Stomach smooth muscle (tissue), 2 donors: Measurements from ENCODE around the gene PNRC2.
"Not testable (repeated sequence)": the region's sequence is repeated elsewhere in the genome, so short reads cannot be mapped to it uniquely, and the experiment has no call there.

ENCODE experiments used
- H3K27ac ChIP-seq: one replicate; pipeline ENCODE4 v1.7.0; 2013; ENCODE audit warnings: mild to moderate bottlenecking, low read length, inconsistent platforms
- H3K27me3 ChIP-seq, 2 donors: one replicate each; pipeline ENCODE4 v1.7.0; 2013; ENCODE audit warnings: low read length in 2 of 2; ENCODE audit not compliant: insufficient read depth in 2 of 2, control insufficient read depth in 1 of 2
- H3K36me3 ChIP-seq, 2 donors: one replicate each; pipeline ENCODE4 v1.7.0; 2013; ENCODE audit warnings: low read length in 2 of 2; ENCODE audit not compliant: control insufficient read depth in 2 of 2, insufficient read depth in 2 of 2
- H3K4me1 ChIP-seq: one replicate; pipeline ENCODE4 v1.7.0; 2013; ENCODE audit warnings: low read length; ENCODE audit not compliant: control insufficient read depth, insufficient read depth
- H3K4me3 ChIP-seq, 2 donors: one replicate each; pipeline ENCODE4 v1.7.0; 2013; ENCODE audit warnings: low read length in 2 of 2
- H3K9ac ChIP-seq, 2 donors: one replicate each; pipeline ENCODE4 v1.7.0; 2013; ENCODE audit warnings: low read length in 2 of 2, mild to moderate bottlenecking in 1 of 2
- H3K9me3 ChIP-seq, 2 donors: one replicate each; pipeline ENCODE4 v1.7.0; 2013; ENCODE audit warnings: low read length in 2 of 2; ENCODE audit not compliant: control insufficient read depth in 2 of 2
- donor health status: healthy.
- donor health status: Pancreatic carcinoma.

The PNRC2 gene

GRCh38 chr1:23953020-23953419 is 6.6 kb upstream of the PNRC2 start:
- Histone ChIP-seq H3K4me1 (peaks cover 4% of the 10 kb centered on the region), H3K4me3 (no peak overlapping the region), H3K9me3 (no peaks in the 10 kb centered on the region), H3K9ac (no peak overlapping the region), H3K27me3 (no peaks in the 10 kb centered on the region), H3K36me3 (no peaks in the 10 kb centered on the region), H3K27ac (no peak overlapping the region)

DNA sequence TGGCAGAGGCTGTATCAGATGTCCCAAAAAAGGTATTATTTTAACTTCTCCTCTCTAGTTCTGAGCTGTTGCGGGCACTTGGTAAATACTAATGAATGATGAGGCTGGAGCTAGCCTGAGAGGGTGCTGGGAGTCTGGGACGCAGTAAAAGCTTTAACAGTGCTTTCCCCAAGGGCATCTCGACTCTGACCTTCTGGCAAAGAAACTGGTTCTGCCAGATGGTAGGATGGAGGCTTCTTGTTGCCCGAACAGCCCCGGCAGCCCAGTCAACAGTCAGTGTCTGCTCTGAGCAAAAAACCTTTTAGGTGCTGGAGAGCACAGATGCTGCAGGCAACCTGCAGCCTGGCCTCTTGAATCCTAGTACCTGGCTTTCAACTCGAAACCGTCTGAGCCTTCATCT is 2.5 kb upstream of the PNRC2 start:
- Histone ChIP-seq H3K4me3 (peak overlapping the region in 1 of 2 donors; percentile 44), H3K36me3 (no peaks in the 10 kb centered on the region), H3K4me1 (peaks cover 10% of the 10 kb centered on the region), H3K9me3 (no peaks in the 10 kb centered on the region), H3K27ac (peak overlapping the region; percentile 0), H3K9ac (no peak overlapping the region), H3K27me3 (no peaks in the 10 kb centered on the region)

DNA sequence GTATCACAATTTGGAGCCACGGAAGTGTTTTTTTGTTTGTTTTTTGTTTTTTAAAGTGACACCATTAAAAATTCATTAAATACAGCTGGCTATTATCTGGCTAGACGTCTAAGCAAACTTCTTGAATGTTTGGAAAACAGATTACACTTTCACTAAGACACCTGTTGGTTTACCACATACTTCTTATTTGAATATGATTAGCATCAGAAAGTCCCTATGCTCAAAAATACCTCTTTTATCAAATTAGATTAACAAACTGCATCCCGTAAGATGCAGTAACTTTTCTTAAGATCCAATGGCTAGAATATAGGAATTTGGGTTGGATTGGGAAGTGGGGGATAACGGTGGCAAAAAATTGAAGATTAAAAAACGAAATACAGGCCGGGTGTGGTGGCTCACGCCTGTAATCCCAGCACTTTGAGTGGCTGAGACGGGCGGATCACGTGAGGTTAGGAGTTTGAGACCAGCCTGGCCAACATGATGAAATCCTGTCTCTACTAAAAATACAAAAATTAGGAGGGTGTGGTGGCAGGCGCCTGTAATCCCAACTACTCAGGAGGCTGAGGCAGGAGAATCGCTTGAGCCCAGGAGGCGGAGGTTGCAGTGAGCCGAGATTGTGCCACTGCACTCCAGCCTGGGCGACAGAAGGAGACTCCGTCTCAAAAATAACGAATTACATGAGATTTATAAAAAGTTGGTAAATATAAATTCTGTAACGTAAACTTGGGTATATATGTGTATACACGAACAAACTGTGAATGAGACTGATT is 1.4 kb upstream of the PNRC2 start:
- H3K9ac ChIP-seq, result peak overlapping the region; percentile 83 to 99
- peaks cover 10% of the 10 kb centered on the region for H3K4me1 ChIP-seq
- H3K36me3 ChIP-seq, H3K27me3 ChIP-seq, H3K9me3 ChIP-seq: not testable (repeated sequence)
- H3K4me3 ChIP-seq, result peak overlapping the region; percentile 86
- H3K27ac ChIP-seq, result peak overlapping the region; percentile 96

- Histone ChIP-seq H3K27me3 (no peaks in the 10 kb centered on the region), H3K9ac (peak overlapping the region; percentile 83 to 99), H3K9me3 (no peaks in the 10 kb centered on the region), H3K27ac (peak overlapping the region; percentile 96), H3K36me3 (no peaks in the 10 kb centered on the region), H3K4me1 (peaks cover 10% of the 10 kb centered on the region), H3K4me3 (peak overlapping the region; percentile 86)
Measured at GRCh38 chr1:23958810-23959460, 693 bp upstream of the PNRC2 start.

DNA sequence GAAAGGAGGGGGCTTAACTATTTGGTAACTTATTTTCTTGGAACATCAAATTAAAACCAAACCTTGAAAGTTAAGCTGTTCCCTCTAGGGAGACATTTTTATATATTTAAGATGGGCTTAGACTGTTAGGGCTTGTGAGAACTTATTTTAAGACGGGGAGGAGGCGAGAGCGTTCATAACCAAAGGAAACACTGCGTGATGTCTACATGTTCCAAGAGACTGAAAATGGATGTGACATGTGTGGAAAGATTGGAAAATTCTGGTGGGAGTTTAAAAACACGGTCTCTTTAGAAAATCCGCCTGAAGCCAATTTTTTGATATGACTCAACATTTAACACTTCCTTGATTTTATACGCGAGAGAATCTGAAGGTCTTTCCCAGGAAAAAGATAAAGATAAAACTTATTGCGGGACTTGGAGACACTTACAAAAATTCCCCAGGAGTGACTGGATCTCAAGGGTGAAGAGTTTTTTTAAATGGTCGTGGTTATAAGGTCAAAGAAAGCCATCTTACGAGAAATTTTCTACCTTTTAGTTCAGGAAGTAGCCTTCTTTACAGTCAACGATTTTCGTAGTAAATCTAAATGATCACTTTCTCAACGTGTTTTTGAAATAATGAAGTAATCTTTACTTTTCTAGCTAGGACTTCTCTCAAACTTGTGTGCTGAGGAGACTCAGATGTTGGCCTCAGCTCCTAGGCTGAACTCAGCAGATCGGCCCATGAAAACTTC is 828 bp downstream of the PNRC2 start:
- Histone ChIP-seq H3K4me3 (peak overlapping the region; percentile 86 to 99), H3K9me3 (no peaks in the 10 kb centered on the region), H3K9ac (peak overlapping the region; percentile 98 to 99), H3K4me1 (peaks cover 10% of the 10 kb centered on the region), H3K27ac (peak overlapping the region; percentile 96), H3K36me3 (peaks cover 0 to 4% of the 10 kb centered on the region in 2 donors), H3K27me3 (no peaks in the 10 kb centered on the region)

DNA sequence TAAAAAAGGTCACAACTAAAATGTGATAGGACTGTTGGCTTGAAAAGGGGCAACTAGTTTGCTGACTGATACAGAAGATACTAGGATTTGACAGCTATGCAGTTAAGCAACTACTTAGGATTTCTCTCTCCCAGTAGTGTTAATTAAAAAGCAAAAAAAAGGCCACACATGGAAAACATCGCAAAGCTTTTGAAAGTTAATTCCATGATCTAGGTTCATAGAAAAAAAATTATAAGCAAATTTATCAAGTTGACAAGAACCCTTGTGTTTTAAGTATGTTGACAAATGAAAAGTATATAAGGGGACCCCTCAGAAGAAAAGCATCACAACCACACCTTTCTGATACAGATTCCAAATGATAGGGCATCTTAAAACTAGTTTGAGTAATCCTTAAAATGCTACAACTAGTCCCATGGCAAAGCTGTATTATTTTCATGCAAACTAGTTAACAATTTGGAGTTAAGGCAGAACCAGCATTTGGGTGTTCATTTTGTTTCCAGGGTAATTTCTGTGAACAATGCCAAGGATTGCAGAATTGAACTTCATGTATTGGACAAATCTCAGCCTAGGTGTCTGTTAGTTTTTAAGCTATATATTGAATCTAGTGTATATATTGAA is 4.1 kb downstream of the PNRC2 start:
- Histone ChIP-seq H3K27ac (no peak overlapping the region), H3K9ac (no peak overlapping the region), H3K4me3 (no peak overlapping the region), H3K9me3 (no peaks in the 10 kb centered on the region), H3K27me3 (no peaks in the 10 kb centered on the region), H3K4me1 (peaks cover 5% of the 10 kb centered on the region), H3K36me3 (peaks cover 0 to 15% of the 10 kb centered on the region in 2 donors)

DNA sequence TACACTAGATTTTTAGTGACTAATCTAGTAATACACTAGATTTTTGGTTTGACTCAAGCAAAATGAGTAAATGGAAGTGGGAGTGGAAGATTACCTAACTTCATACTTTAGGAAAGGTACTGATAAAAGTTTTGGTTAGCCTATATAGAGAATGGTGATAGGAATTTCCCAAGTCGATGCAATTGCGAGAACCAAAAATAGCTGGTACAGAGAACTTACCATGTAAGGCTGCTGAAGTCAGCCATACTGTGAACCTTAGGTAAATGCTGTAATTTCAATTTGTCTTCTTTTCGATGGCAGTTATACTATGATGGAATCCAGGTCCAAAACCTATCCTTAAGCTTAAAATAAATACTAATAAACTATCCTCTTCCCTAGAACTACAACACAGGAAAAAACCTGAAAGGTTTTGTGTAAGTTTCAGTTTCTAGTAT is 4.6 kb downstream of the PNRC2 start:
- Histone ChIP-seq H3K27me3 (no peaks in the 10 kb centered on the region), H3K9me3 (no peaks in the 10 kb centered on the region), H3K4me1 (no peaks in the 10 kb centered on the region), H3K9ac (no peak overlapping the region), H3K4me3 (no peak overlapping the region), H3K36me3 (peaks cover 0 to 17% of the 10 kb centered on the region in 2 donors), H3K27ac (no peak overlapping the region)

DNA sequence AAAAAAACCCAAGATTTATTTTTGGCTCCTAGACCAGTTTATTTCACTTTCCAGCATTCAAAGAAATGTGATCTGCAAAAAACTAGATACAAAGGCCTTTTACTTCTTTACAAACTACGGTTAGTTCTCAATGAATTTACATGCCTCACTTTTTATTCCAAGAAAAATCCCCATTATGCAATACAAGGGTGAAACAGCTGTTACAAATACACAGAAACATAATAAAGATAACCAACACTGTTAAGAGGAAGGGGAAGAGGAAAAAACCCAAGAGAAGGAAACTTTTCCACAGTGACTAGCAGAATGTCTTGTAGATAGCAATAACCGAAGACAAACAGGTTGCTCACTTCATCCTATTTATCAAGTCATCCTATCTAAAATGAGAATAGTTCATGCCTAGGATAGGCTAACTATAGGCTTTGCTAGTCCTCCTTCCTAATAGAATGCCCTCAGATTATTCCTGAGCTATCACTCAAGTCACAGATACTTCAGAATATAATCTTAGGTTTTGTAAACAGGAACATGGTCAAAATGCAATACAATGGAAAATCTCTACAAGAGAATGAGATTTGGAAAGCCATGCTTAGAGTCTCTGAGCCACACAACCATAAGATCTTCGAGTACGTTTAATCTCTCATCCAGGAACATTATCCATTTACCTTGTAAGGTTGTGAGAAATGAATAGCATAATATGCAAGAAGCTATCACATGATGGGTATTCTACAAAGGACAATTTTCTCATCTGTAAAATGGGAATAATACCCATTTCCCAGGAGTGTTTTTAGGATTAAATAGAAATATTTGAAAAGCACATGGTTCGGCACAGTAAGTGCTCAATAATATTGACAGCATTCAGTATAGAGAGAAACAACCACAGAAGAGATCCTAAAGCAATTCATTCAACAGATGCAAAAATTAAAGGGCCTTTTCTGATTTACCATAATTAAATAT is 5.4 kb downstream of the PNRC2 start:
- H3K27ac ChIP-seq, result no peak overlapping the region
- no peaks in the 10 kb centered on the region for H3K27me3 ChIP-seq
- no peaks in the 10 kb centered on the region for H3K4me1 ChIP-seq
- no peak overlapping the region for H3K9ac ChIP-seq
- peaks cover 0 to 22% of the 10 kb centered on the region in 2 donors for H3K36me3 ChIP-seq
- H3K4me3 ChIP-seq, result no peak overlapping the region
- H3K9me3 ChIP-seq, result no peaks in the 10 kb centered on the region

- no peak overlapping the region for H3K4me3 ChIP-seq
- no peak overlapping the region for H3K9ac ChIP-seq
- H3K9me3 ChIP-seq, result no peaks in the 10 kb centered on the region
- H3K36me3 ChIP-seq, result peaks cover 0 to 31% of the 10 kb centered on the region in 2 donors
- H3K27me3 ChIP-seq, result no peaks in the 10 kb centered on the region
- H3K4me1 ChIP-seq, result no peaks in the 10 kb centered on the region
- no peak overlapping the region for H3K27ac ChIP-seq
Measured at GRCh38 chr1:23966973-23967493, 7.4 kb downstream of the PNRC2 start.
